ENCODE results near the gene RAD18.

DNA sequence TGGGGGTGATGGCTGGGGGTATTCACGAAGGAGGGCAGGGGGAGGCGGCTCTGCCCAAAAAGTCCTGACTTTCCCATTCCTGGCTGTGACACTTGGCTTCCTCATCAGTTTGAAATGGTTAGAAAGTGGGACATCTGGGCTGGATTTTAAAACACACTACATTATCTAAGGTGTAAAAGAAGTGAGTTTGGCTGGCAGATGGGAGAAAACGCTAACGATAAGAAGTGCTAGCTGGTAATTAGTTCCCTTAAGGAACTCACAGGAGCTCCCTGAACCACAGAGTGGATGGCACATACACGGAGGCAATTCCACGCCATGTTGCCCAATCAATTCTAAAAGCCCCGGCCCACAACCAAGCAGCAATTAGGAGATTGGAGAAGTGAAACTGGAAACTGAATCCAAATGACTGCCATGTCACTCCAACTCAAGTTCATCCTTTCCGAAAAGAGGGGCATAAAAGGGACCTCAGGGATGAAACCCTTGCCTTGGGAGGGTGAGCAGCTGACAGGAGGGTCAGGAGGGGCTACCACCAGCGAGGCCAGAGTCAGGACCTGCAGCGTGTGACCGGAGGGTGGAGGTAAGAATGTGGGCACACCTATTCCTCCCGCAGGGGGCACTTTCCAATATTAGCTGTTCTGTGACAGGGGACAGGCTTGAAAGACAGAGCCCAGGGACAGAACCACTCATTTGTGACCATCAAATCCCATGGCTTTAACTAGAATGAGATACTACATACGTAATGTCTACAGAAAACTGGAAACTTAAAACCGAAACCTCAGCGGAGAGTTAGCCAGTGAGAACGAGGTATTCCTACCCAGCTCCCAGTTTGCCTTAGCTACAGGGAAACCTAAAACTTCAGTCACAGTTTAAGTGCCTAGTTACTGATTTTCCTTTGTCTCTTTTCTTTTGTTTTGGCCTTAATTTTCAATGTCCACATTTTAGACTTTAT, 98.6 kb downstream of the RAD18 start:
- TF ChIP-seq, protein P1, sequence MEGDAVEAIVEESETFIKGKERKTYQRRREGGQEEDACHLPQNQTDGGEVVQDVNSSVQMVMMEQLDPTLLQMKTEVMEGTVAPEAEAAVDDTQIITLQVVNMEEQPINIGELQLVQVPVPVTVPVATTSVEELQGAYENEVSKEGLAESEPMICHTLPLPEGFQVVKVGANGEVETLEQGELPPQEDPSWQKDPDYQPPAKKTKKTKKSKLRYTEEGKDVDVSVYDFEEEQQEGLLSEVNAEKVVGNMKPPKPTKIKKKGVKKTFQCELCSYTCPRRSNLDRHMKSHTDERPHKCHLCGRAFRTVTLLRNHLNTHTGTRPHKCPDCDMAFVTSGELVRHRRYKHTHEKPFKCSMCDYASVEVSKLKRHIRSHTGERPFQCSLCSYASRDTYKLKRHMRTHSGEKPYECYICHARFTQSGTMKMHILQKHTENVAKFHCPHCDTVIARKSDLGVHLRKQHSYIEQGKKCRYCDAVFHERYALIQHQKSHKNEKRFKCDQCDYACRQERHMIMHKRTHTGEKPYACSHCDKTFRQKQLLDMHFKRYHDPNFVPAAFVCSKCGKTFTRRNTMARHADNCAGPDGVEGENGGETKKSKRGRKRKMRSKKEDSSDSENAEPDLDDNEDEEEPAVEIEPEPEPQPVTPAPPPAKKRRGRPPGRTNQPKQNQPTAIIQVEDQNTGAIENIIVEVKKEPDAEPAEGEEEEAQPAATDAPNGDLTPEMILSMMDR (IDR thresholded peaks at IDR 0.05): no peak
- TF ChIP-seq POLR2AphosphoS5 (IDR thresholded peaks at IDR 0.05): no peak
